A549 (cell line): Measurements from ENCODE around the gene PPP1R13L. TPM values are rescaled to one million over a fixed set of nuclear protein-coding genes. Genes with fewer than 3 reads are reported as not detected.
"Not testable (repeated sequence)": the region's sequence is repeated elsewhere in the genome, so short reads cannot be mapped to it uniquely, and the experiment has no call there.

Experiments used
- ATAC-seq, 2 experiments: fragments of 200-7000 bp in 1 of 2; fragments of >200 bp in 1 of 2; cut with Nextera tagmentation in 1 of 2; cut with Tn5 transposase in 1 of 2; 3 replicates each; pipeline versions ENCODE4 v1.8.0 to v1.9.1; 2018 to 2020; ENCODE audit warnings: mild to moderate bottlenecking in 1 of 2, moderate library complexity in 1 of 2
- CTCF ChIA-PET: fragments of 300-600 bp; sonication (Branson Sonifier 250); formaldehyde crosslinking; extraction: SDS; loops from one replicate; lab custom pipeline; 2021; ENCODE audit warnings: antibody characterized with exemption, inconsistent platforms; lab: Yijun Ruan, JAX
- POLR2A ChIA-PET: fragments of 350-600 bp; formaldehyde crosslinking; extraction: SDS; loops from one replicate; lab custom pipeline; 2021; ENCODE audit warnings: antibody characterized with exemption, inconsistent platforms; lab: Yijun Ruan, JAX
- DNase-seq, 2 experiments: peaks; one replicate each; pipeline versions ENCODE4 v3.0.0 to v3.0.0-alpha.2; 2011 to 2016; ENCODE audit warnings: low read depth in 1 of 2, low spot score in 1 of 2
- FAIRE-seq: peaks from 2 replicates; lab custom pipeline; 2011; peaks lifted over from hg19 to GRCh38; lab: Jason Lieb, UNC
- H3K27ac ChIP-seq, 2 experiments: fragments of >200 bp; sonication (Bioruptor Twin); formaldehyde crosslinking; 3 replicates each; pipeline ENCODE4 v1.5.1; 2016 to 2017
- H3K4me1 ChIP-seq: fragments of >200 bp; sonication (Bioruptor Twin); formaldehyde crosslinking; 3 replicates; pipeline ENCODE4 v1.6.1; 2016
- H3K4me2 ChIP-seq: fragments of >200 bp; sonication (Bioruptor Twin); formaldehyde crosslinking; 3 replicates; pipeline ENCODE4 v1.6.1; 2016
- H3K4me3 ChIP-seq: fragments of >200 bp; sonication (Bioruptor Twin); formaldehyde crosslinking; 3 replicates; pipeline ENCODE4 v1.5.1; 2016
- H3K9me3 ChIP-seq: fragments of >200 bp; sonication (Bioruptor Twin); formaldehyde crosslinking; 3 replicates; pipeline ENCODE4 v1.6.1; 2016
- BHLHE40 ChIP-seq: IDR thresholded peaks from 2 replicates; pipeline ENCODE4 v1.6.1; 2012; ENCODE audit warnings: low read depth, low read length, inconsistent platforms
- CEBPB ChIP-seq, 2 experiments: fragments of >200 bp in 1 of 2; sonication (Bioruptor Twin) in 1 of 2; formaldehyde crosslinking in 1 of 2; IDR thresholded peaks; 2 replicates each; pipeline ENCODE4 v1.6.1; 2012 to 2016
- EHF ChIP-seq: fragments of 250-450 bp; sonication (Bioruptor Pico); IDR thresholded peaks from 2 replicates; pipeline ENCODE4 v1.5.0; 2020; ENCODE audit warnings: mild to moderate bottlenecking
- FOSL2 ChIP-seq, 2 experiments: fragments of 450-650 bp in 1 of 2; fragments of >200 bp in 1 of 2; sonication (Bioruptor Twin) in 1 of 2; formaldehyde crosslinking; IDR thresholded peaks; 2 replicates each; pipeline versions ENCODE4 v1.5.0 to v1.6.1; 2016 to 2020; ENCODE audit warnings: mild to moderate bottlenecking in 1 of 2, moderate library complexity in 1 of 2
- FOXS1 ChIP-seq: fragments of 250-450 bp; sonication (Bioruptor Pico); IDR thresholded peaks from 2 replicates; pipeline ENCODE4 v1.5.0; 2020; ENCODE audit warnings: mild to moderate bottlenecking, moderate library complexity
- HOXA7 ChIP-seq: fragments of 250-450 bp; sonication (Bioruptor Pico); IDR thresholded peaks from 2 replicates; pipeline ENCODE4 v1.5.0; 2020; ENCODE audit warnings: mild to moderate bottlenecking, moderate library complexity
- HOXB13 ChIP-seq: fragments of 250-450 bp; sonication (Bioruptor Pico); IDR thresholded peaks from 2 replicates; pipeline ENCODE4 v1.5.0; 2020; ENCODE audit warnings: low read depth, mild to moderate bottlenecking, moderate library complexity
- JUN ChIP-seq, 2 experiments: fragments of >200 bp; sonication (Bioruptor Twin); formaldehyde crosslinking; IDR thresholded peaks; 2 replicates in 1 of 2; 3 replicates in 1 of 2; pipeline ENCODE4 v1.6.1; 2016 to 2017
- KDM1A ChIP-seq: fragments of 200-600 bp; sonication (generic); IDR thresholded peaks from 2 replicates; pipeline ENCODE4 v1.6.1; 2016; ENCODE audit warnings: low read depth, mild to moderate bottlenecking
- KDM5A ChIP-seq: fragments of 200-600 bp; sonication (generic); IDR thresholded peaks from 2 replicates; pipeline ENCODE4 v1.6.1; 2016; ENCODE audit warnings: antibody characterized with exemption, mild to moderate bottlenecking
- NR3C1 ChIP-seq: fragments of >200 bp; sonication (Bioruptor Twin); formaldehyde crosslinking; IDR thresholded peaks from 3 replicates; pipeline ENCODE4 v1.6.1; 2017
- PHF8 ChIP-seq: fragments of 200-600 bp; sonication (generic); IDR thresholded peaks from 2 replicates; pipeline ENCODE4 v1.6.1; 2016; ENCODE audit warnings: low read depth, mild to moderate bottlenecking, antibody characterized with exemption, moderate library complexity, borderline replicate concordance
- RFX5 ChIP-seq: fragments of 450-650 bp; IDR thresholded peaks from 2 replicates; pipeline ENCODE4 v1.7.1; 2014; ENCODE audit warnings: antibody characterized with exemption, mild to moderate bottlenecking, moderate library complexity
- SMC3 ChIP-seq: fragments of >200 bp; sonication (Bioruptor Twin); formaldehyde crosslinking; IDR thresholded peaks from 3 replicates; pipeline ENCODE4 v1.6.1; 2018; ENCODE audit warnings: inconsistent platforms
- TFCP2L1 ChIP-seq: fragments of 250-450 bp; sonication (Bioruptor Pico); IDR thresholded peaks from 2 replicates; pipeline ENCODE4 v1.5.0; 2021; ENCODE audit warnings: mild to moderate bottlenecking
- WGBS: methylation state at CpG from one replicate; pipeline ENCODE4 v1.1.6; 2017; ENCODE audit errors: missing lambda C conversion rate; 5-methylcytosine and 5-hydroxymethylcytosine counted together
- polyA plus RNA-seq, 4 experiments: library from polyadenylated mRNA; depleted of rRNA in 3 of 4; stranded (reverse); fragments of >200 nt; fragmentation: RNase III in 1 of 4; extraction: RNeasy Plus Mini Kit Qiagen cat#74134 plus additional on column Dnase treatment in 1 of 4; gene quantifications; 2 replicates in 3 of 4; 3 replicates in 1 of 4; pipeline ENCODE4 v1.2.3, GENCODE V29; 2011 to 2017
- TF ChIP-seq, protein P1 (sequence below): fragments of 200-600 bp; sonication (generic); IDR thresholded peaks from 2 replicates; pipeline ENCODE4 v1.6.1; 2016; ENCODE audit warnings: antibody characterized with exemption, mild to moderate bottlenecking, moderate library complexity

Gene PPP1R13L
- polyA plus RNA-seq, 2 of the 4 experiments (the other 2 are of a cell fraction), result 3.2 to 18.9 TPM

DNA sequence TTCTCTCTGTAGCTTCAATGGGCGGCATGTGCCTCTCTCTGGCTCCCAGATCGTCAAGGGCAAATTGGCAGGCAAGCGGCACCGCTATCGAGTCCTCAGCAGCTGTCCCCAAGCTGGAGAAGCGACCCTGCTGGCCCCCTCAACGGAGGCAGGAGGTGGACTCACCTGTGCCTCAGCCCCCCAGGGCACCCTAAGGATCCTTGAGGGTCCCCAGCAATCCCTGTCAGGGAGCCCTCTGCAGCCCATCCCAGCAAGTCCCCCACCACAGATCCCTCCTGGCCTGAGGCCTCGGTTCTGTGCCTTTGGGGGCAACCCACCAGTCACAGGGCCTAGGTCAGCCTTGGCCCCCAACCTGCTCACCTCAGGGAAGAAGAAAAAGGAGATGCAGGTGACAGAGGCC, 3.3 kb upstream of the PPP1R13L start (continued):
- TF ChIP-seq FOSL2 (IDR thresholded peaks at IDR 0.05) (no peak), FOSL2 (CRISPR knock-in tag; IDR thresholded peaks at IDR 0.05) (no peak), NR3C1 (no peak), JUN (IDR thresholded peaks at IDR 0.05) (no peak), PHF8 (no peak), KDM5A (no peak), KDM1A (no peak)
- TF ChIP-seq, protein P1, sequence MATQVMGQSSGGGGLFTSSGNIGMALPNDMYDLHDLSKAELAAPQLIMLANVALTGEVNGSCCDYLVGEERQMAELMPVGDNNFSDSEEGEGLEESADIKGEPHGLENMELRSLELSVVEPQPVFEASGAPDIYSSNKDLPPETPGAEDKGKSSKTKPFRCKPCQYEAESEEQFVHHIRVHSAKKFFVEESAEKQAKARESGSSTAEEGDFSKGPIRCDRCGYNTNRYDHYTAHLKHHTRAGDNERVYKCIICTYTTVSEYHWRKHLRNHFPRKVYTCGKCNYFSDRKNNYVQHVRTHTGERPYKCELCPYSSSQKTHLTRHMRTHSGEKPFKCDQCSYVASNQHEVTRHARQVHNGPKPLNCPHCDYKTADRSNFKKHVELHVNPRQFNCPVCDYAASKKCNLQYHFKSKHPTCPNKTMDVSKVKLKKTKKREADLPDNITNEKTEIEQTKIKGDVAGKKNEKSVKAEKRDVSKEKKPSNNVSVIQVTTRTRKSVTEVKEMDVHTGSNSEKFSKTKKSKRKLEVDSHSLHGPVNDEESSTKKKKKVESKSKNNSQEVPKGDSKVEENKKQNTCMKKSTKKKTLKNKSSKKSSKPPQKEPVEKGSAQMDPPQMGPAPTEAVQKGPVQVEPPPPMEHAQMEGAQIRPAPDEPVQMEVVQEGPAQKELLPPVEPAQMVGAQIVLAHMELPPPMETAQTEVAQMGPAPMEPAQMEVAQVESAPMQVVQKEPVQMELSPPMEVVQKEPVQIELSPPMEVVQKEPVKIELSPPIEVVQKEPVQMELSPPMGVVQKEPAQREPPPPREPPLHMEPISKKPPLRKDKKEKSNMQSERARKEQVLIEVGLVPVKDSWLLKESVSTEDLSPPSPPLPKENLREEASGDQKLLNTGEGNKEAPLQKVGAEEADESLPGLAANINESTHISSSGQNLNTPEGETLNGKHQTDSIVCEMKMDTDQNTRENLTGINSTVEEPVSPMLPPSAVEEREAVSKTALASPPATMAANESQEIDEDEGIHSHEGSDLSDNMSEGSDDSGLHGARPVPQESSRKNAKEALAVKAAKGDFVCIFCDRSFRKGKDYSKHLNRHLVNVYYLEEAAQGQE, result no peak

DNA sequence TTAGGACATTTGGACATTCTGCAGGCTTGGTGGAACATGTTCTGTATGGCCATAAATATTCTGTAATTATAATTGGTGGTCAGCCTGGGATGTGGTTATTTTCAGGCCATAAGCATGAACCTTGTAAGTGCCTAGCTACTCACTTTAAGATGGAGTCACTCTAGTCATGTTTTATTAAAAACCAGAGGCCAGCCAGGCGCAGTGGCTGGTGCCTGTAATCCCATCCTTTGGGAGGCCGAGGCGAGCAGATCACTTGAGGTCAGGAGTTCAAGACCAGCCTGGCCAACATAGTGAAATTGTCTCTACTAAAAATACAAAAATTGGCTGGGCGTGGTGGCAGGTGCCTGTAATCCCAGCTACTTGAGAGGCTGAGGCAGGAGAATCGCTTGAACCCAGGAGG, 2.7 kb upstream of the PPP1R13L start:
- FAIRE-seq, DNase-seq: not testable (repeated sequence)
- CTCF ChIA-PET, result interaction anchor here (0.8 to 3.1 kb wide), 8 partner anchors 8 to 234 kb away, joined by 3 to 17 read pairs (median 5); no protein-coding TSS in a partner anchor
- TF ChIP-seq EHF (CRISPR knock-in tag) (peak; percentile 45; the same call in 1 of the 2 replicates), HOXA7 (CRISPR knock-in tag) (0 out of 2 replicates have a peak, but pooled peaks have one; percentile 3), TFCP2L1 (CRISPR knock-in tag) (peak; percentile 25; the same call in 1 of the 2 replicates), HOXB13 (peak; percentile 69; the same call in 1 of the 2 replicates)
- TF ChIP-seq, all 56 proteins: peak for 4; not testable (repeated sequence) for 52
- POLR2A ChIA-PET, result interaction anchor here (1.1 to 1.4 kb wide), 2 partner anchors 10 to 17 kb away, joined by 3 to 4 read pairs; no protein-coding TSS in a partner anchor
- Histone ChIP-seq H3K4me2 (peak overlapping the region; percentile 86), H3K27ac (peak overlapping the region in 1 of 2 experiments; percentile 96; a peak in 4 of 6 replicates), H3K4me3 (peak overlapping the region; percentile 66), H3K4me1 (peaks cover 30% of the 10 kb centered on the region)
- not testable (repeated sequence) for H3K9me3 ChIP-seq, ATAC-seq
- 70% methylated on average over 5 of the region's 5 CpGs for WGBS

GRCh38 chr19:45407091-45407375, 2.2 kb upstream of the PPP1R13L start:
- CTCF ChIA-PET, result interaction anchor here (0.8 to 3.1 kb wide), 8 partner anchors 9 to 235 kb away, joined by 3 to 17 read pairs (median 5); no protein-coding TSS in a partner anchor
- Histone ChIP-seq H3K4me3 (peak overlapping the region; percentile 66), H3K4me1 (peaks cover 36% of the 10 kb centered on the region), H3K9me3 (no peaks in the 10 kb centered on the region), H3K27ac (peak overlapping the region; percentile 94 to 96)
- WGBS, result 4% methylated on average over 10 of the region's 10 CpGs
- FAIRE-seq (no peak), DNase-seq (no peak), ATAC-seq (no peak)
- POLR2A ChIA-PET, result interaction anchor here (1.1 to 1.4 kb wide), 2 partner anchors 10 to 17 kb away, joined by 3 to 4 read pairs; no protein-coding TSS in a partner anchor
- TF ChIP-seq RFX5 (no peak), FOSL2 (IDR thresholded peaks at IDR 0.05) (no peak), FOSL2 (CRISPR knock-in tag; IDR thresholded peaks at IDR 0.05) (peak; percentile 34), PHF8 (no peak), BHLHE40 (no peak), CEBPB (IDR thresholded peaks at IDR 0.05) (no peak), SMC3 (no peak), FOXS1 (CRISPR knock-in tag) (no peak)
- TF ChIP-seq, all 56 proteins: peak for 1
- H3K4me2 ChIP-seq, result peak overlapping the region; percentile 86
